AG08395 (cell line): ENCODE measurements around the gene LILRB2.
"Not testable (repeated sequence)": the region's sequence is repeated elsewhere in the genome, so short reads cannot be mapped to it uniquely, and the experiment has no call there.

Experiments
- DNase-seq: peaks from one replicate; pipeline ENCODE4 v3.0.0; 2012; ENCODE audit warnings: mixed read lengths, low spot score

Gene LILRB2

DNA sequence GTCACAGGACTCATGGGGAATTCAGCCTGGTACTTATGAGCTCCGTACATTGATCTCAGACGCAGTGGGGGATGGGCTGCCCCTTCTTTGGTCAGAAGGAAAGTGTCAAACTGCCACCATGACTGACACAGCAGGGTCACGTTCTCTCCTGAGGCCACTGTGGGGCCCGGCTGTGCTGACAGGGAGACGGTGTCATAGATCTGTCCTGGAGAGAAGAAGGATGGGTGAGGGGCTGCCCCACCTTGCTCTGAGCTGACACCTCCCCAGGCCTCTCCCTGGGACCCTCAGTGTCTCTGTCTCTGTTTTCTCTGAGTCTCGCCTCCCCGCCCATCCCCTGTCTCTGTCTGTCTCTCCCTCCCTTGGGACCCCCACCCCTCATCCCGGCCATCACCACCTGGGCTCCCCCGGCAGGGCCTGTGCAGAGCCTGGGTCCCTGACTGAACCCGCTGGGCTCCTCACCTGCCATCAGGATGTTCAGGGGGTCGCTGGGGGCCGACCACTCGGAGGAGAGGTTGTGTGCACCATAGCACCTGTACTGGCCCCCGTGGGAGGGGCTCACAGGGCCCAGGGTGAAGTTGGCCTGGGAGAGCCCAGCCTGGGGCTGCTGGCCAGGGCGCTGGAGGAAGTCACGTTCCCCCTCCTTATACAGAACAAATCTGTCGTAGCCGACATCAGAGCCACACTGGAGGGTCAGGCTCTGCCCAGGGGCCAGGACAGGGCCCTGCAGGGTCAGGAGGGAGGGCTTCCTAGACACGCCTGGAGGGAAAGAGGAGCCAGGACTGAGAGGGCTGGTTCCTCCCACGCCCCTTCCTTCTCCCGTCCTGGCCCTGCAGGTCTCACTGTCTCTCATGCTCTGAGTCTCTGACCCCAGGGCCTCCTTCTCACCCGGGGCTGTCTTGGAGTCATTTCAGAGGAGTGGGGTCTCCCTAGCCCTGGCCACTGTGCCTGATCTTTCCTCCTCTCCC is 40.3 kb downstream of the LILRB2 start:
- not testable (repeated sequence) for DNase-seq

- not testable (repeated sequence) for DNase-seq
Measured at GRCh38 chr19:54239491-54240371, 41.2 kb downstream of the LILRB2 start.

DNA sequence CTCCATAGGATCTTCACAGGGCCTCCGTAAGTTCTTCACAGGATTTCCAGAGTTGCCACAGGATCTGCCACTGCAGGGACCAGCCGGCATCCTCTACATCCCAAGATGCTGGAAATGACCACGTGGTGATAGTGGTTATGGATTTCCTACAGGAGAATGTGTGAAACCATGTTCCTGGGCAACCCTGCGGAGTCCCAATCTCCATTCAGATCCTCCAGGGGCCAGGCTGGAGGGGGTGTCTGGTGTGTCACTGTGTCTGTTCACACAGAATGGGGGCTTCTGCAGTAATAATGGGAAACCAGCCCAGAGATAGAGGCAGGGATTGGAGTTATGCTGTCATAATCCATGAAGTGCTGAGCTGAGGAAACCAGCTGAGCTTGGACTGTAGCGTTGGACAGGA is 47.0 kb downstream of the LILRB2 start:
- no peak for DNase-seq

DNA sequence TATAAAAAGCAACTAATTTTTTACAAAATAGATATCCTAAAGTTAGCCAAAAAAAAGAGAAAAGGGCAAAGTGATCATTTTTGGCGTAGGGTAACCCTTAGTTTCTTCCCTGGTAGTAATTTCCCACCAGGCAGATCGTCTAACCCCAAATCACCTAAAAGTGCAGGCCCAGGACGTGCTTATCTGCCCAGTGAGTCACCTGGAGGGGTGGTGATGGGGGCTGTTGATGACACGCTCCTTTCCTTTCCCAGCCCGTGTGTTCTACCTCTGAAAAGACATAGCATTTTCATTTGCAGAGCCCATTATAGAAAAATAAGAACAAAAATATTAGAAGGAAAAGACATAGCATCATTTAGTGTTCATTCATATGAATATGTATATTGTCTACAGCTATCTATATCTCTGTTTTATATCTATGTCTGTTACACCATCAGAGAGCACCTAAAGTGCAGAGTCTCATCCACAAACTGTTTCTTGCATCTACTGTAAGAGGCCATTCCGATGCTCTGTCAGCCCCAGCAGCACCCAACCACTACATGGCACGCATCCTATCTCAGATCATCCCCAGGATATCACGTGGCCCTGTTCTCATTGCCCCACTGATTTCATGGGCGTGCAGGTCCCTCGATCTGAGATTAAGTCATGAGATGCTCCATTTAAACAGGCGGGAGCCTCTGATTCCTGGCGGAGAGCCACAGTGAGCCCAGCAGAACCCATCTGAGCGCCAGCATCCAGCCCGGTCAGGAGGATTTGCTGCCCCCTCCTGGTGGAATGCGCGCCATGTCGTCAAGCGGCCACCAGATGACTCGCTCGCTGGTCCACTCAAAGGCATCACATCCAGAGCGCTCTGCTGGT is 49.6 kb downstream of the LILRB2 start:
- DNase-seq, result peak; percentile 92

GRCh38 chr19:54230031-54230430 is 50.9 kb downstream of the LILRB2 start:
- DNase-seq, result no peak

DNA sequence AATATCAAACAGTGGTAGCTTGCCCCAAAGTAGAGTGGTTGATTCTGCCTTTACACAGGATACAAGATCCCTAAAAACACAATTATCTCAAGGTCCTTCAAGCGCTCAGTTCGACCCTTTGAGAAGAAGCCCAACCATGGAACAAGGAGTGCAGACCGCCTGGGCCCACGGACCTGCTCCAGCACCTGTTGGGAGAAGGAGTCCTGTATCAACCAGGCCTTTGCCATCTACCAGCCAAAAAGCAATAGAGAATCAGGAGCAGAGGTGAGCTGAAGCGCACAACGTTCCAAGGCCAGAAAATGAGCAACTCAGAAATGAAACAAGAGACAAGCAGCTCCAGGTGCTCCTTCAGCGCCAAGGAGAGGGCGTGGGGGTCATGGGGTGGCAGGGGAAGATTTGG is 51.8 kb downstream of the LILRB2 start:
- DNase-seq, result no peak

DNA sequence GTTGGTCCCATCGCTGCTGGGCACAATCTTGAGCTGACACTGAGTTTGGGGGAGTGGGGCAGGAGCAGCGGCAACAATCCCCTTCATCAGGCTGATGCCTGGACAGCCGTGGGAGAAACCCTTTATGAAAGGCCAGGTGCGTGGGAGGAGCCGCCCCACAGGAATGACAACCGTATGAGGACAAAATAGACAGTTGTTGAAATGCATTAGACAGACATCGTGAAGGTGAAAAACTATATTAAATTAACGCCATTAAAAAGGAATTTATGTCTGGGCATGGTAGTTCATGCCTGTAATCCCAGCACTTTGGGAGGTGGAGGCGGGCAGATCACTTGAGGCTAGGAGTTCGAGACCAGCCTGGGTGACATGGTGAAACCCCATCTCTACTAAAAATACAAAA is 56.3 kb downstream of the LILRB2 start:
- DNase-seq, result not testable (repeated sequence)

- DNase-seq, result not testable (repeated sequence)
Measured at GRCh38 chr19:54223937-54224281, 57.0 kb downstream of the LILRB2 start.
